Ovary (tissue), 9 donors: ENCODE results near the gene RNFT2. TPM values are rescaled to one million over a fixed set of nuclear protein-coding genes. Genes with fewer than 3 reads are reported as not detected.

Experiments used
- DNase-seq, 5 donors: peaks; one replicate each; pipeline ENCODE4 v3.0.0-alpha.2; 2019 to 2020
- H3K27ac ChIP-seq, 2 donors: fragments of 200-600 bp; one replicate each; pipeline versions ENCODE4 v1.5.1 to v1.8.0; 2019 to 2022
- H3K27me3 ChIP-seq: fragments of 200-600 bp; one replicate; pipeline ENCODE4 v1.8.0; 2022
- H3K36me3 ChIP-seq: fragments of 200-600 bp; sonication (generic); one replicate; pipeline ENCODE4 v1.5.1; 2019
- H3K4me1 ChIP-seq: one replicate; pipeline ENCODE4 v1.8.1; 2013; ENCODE audit warnings: mild to moderate bottlenecking, moderate library complexity; ENCODE audit not compliant: insufficient read depth
- H3K4me3 ChIP-seq: fragments of 200-600 bp; sonication (generic); one replicate; pipeline ENCODE4 v1.5.1; 2017
- H3K9me3 ChIP-seq, 2 donors: fragments of 200-600 bp in 1 of 2; sonication (generic) in 1 of 2; one replicate each; pipeline versions ENCODE4 v1.5.1 to v1.8.1; 2013 to 2019; ENCODE audit warnings: mild to moderate bottlenecking in 1 of 2, moderate library complexity in 1 of 2
- CTCF ChIP-seq, 3 donors: fragments of 450-650 bp in 2 of 3; fragments of 200-600 bp in 1 of 3; IDR thresholded peaks; one replicate each; pipeline versions ENCODE4 v1.5.1 to v1.8.0; 2016 to 2022; ENCODE audit warnings: antibody characterized with exemption in 3 of 3, mild to moderate bottlenecking in 1 of 3
- EP300 ChIP-seq: sonication (generic); formaldehyde crosslinking; IDR thresholded peaks from one replicate; pipeline ENCODE4 v1.6.1; 2017; ENCODE audit warnings: antibody characterized with exemption
- POLR2A ChIP-seq: fragments of 450-650 bp; IDR thresholded peaks from one replicate; pipeline ENCODE4 v1.6.1; 2017; ENCODE audit warnings: antibody characterized with exemption, mild to moderate bottlenecking, moderate library complexity
- WGBS, 3 donors: extraction: QIAGEN DNeasy Blood & Tissue Kit in 1 of 3; methylation state at CpG; one replicate each; pipeline versions ENCODE4 v1.1.5 to v1.1.7; 2013 to 2017; 5-methylcytosine and 5-hydroxymethylcytosine counted together
- intact Hi-C, 4 donors: fragments of 100-400 bp; cut with DNase I; formaldehyde crosslinking; loops; one replicate each; pipeline versions ENCODE4 v1.11.0 to v1.15.1; 2022 to 2023
- polyA plus RNA-seq, 2 donors: library from polyadenylated mRNA; stranded (reverse); fragments of 200-250 nt in 1 of 2; fragments of 350-450 nt in 1 of 2; fragmentation: Illumina TruSeq in 1 of 2; extraction: RNeasy Lipid Tissue Mini Kit (QIAGEN cat#74804) in 1 of 2; gene quantifications; one replicate each; pipeline ENCODE4 v1.2.3, GENCODE V29; 2013 to 2014
- total RNA-seq, 7 donors: library from RNA; depleted of rRNA in 2 of 7; stranded (reverse); fragments of >200 nt in 2 of 7; fragmentation: NEBNext Ultra II Directional in 3 of 7; extraction: Animal tissue kit (Norgen Biotek cat#: 25700) in 3 of 7; gene quantifications; one replicate each; pipeline versions ENCODE4 v1.1.0 to v1.2.4, GENCODE V29; 2016 to 2023
- donor health status: DM: no; HTN: no; CAD: no; lungs with moderate emphysema.
- donor health status: DM: no; HTN: no; CAD: no.
- donor health status: Bipolar disorder and iron deficiency.
- donor health status: DM: yes; HTN: yes; CAD: no.
- donor health status: DM: no; HTN: no; CAD: no.
- donor health status: DM: yes; HTN: yes; CAD: no.

The RNFT2 gene
- total and polyA plus RNA-seq, 9 donors: 0.72 to 4.3 (median 2.4) TPM

GRCh38 chr12:116800918-116801317 is 62.8 kb downstream of the RNFT2 start:
- Histone ChIP-seq H3K4me3 (no peak overlapping the region), H3K27me3 (no peaks in the 10 kb centered on the region), H3K36me3 (no peaks in the 10 kb centered on the region), H3K4me1 (no peaks in the 10 kb centered on the region), H3K27ac (no peak overlapping the region), H3K9me3 (no peaks in the 10 kb centered on the region)
- 74 to 90% (median 75%) methylated on average over 2 of the region's 2 CpGs for WGBS, 3 donors
- no peak for DNase-seq
- intact Hi-C loops: no loop called here
- TF ChIP-seq EP300 (no peak), CTCF (IDR thresholded peaks at IDR 0.05) (no peak), POLR2A (no peak)

GRCh38 chr12:116802018-116802417 is 63.9 kb downstream of the RNFT2 start:
- WGBS, 3 donors: 88 to 97% (median 95%) methylated on average over 3 of the region's 3 CpGs
- no peak overlapping the region for H3K27ac ChIP-seq
- no peak for DNase-seq
- no peaks in the 10 kb centered on the region for H3K4me1 ChIP-seq
- TF ChIP-seq CTCF (IDR thresholded peaks at IDR 0.05): no peak
- no peak for TF ChIP-seq POLR2A
- TF ChIP-seq EP300: no peak
- no peaks in the 10 kb centered on the region for H3K36me3 ChIP-seq
- no peaks in the 10 kb centered on the region for H3K27me3 ChIP-seq
- H3K9me3 ChIP-seq: no peaks in the 10 kb centered on the region
- no peak overlapping the region for H3K4me3 ChIP-seq
- intact Hi-C loops: no loop called here

- Histone ChIP-seq H3K27ac (no peak overlapping the region), H3K27me3 (no peaks in the 10 kb centered on the region), H3K4me3 (no peak overlapping the region), H3K9me3 (no peaks in the 10 kb centered on the region), H3K4me1 (no peaks in the 10 kb centered on the region), H3K36me3 (no peaks in the 10 kb centered on the region)
- no peak for DNase-seq
- 84 to 89% (median 87%) methylated on average over 7 of the region's 7 CpGs for WGBS, 3 donors
- TF ChIP-seq EP300 (no peak), POLR2A (no peak)
- intact Hi-C loops: no loop called here
These were observed 65.1 kb downstream of the RNFT2 start for GRCh38 chr12:116803013-116803736.

GRCh38 chr12:116804051-116804450 is 65.9 kb downstream of the RNFT2 start:
- intact Hi-C loops: no loop called here
- TF ChIP-seq POLR2A (no peak), EP300 (no peak), CTCF (IDR thresholded peaks at IDR 0.05) (no peak)
- Histone ChIP-seq H3K9me3 (no peaks in the 10 kb centered on the region), H3K27me3 (no peaks in the 10 kb centered on the region), H3K4me1 (no peaks in the 10 kb centered on the region), H3K36me3 (no peaks in the 10 kb centered on the region), H3K4me3 (no peak overlapping the region), H3K27ac (no peak overlapping the region)
- no peak for DNase-seq
- WGBS, 3 donors: 0 to 42% (median 4%) methylated on average over 1 of the region's 1 CpG

GRCh38 chr12:116806845-116807440 is 68.8 kb downstream of the RNFT2 start:
- Histone ChIP-seq H3K4me3 (no peak overlapping the region), H3K9me3 (no peaks in the 10 kb centered on the region), H3K27me3 (no peaks in the 10 kb centered on the region), H3K4me1 (no peaks in the 10 kb centered on the region), H3K27ac (no peak overlapping the region), H3K36me3 (no peaks in the 10 kb centered on the region)
- WGBS, 3 donors: 75 to 79% (median 78%) methylated on average over 10 of the region's 10 CpGs
- TF ChIP-seq POLR2A (no peak), EP300 (no peak), CTCF (IDR thresholded peaks at IDR 0.05) (no peak)
- intact Hi-C loops: no loop called here
- no peak for DNase-seq
